ENCODE measurements around the gene PCDHA10.
"Not testable (repeated sequence)": the region's sequence is repeated elsewhere in the genome, so short reads cannot be mapped to it uniquely, and the experiment has no call there.

The PCDHA10 gene

GRCh38 chr5:140842798-140843733 is 12.6 kb upstream of the PCDHA10 start:
- no peaks in the 10 kb centered on the region for H3K27me3 ChIP-seq (ENCODE audit: insufficient read depth, low read length)
- H3K9me3 ChIP-seq (ENCODE audit: low read length) = no peaks in the 10 kb centered on the region
- no peak overlapping the region for H3K27ac ChIP-seq (ENCODE audit: low read depth, low read length, poor library complexity, severe bottlenecking)
- no peaks in the 10 kb centered on the region for H3K9me2 ChIP-seq (ENCODE audit: low read depth, low read length)
- no peak overlapping the region for H2AFZ ChIP-seq (ENCODE audit: low read length)
- no peaks in the 10 kb centered on the region for H3K36me3 ChIP-seq (ENCODE audit: insufficient read depth, low read length)
- no peak overlapping the region for H3K4me2 ChIP-seq (ENCODE audit: low read length)
- H3K4me1 ChIP-seq (ENCODE audit: insufficient read depth, low read length, severe bottlenecking) = no peaks in the 10 kb centered on the region
- no peak overlapping the region for H3K9ac ChIP-seq (ENCODE audit: low read length)
- no peaks in the 10 kb centered on the region for H3K79me2 ChIP-seq (ENCODE audit: insufficient read depth, low read length)
- TF ChIP-seq CTCF (IDR thresholded peaks at IDR 0.05; ENCODE audit: low read length) (no peak), EZH2 (IDR thresholded peaks at IDR 0.05; ENCODE audit: borderline replicate concordance, low read length) (no peak)
- H3F3A ChIP-seq (ENCODE audit: insufficient read depth, low read length) = no peaks in the 10 kb centered on the region
- no peaks in the 10 kb centered on the region for H4K20me1 ChIP-seq (ENCODE audit: insufficient read depth, low read length)
- H3K4me3 ChIP-seq (ENCODE audit: low read depth, low read length, poor library complexity, severe bottlenecking) = no peak overlapping the region

- not testable (repeated sequence) for H3K79me2 ChIP-seq (ENCODE audit: insufficient read depth, low read length); H4K20me1 ChIP-seq (ENCODE audit: insufficient read depth, low read length); H3K9ac ChIP-seq (ENCODE audit: low read length); H2AFZ ChIP-seq (ENCODE audit: low read length); H3K9me2 ChIP-seq (ENCODE audit: low read depth, low read length); H3F3A ChIP-seq (ENCODE audit: insufficient read depth, low read length); H3K27ac ChIP-seq (ENCODE audit: low read depth, low read length, poor library complexity, severe bottlenecking); H3K4me2 ChIP-seq (ENCODE audit: low read length); H3K27me3 ChIP-seq (ENCODE audit: insufficient read depth, low read length); H3K4me3 ChIP-seq (ENCODE audit: low read depth, low read length, poor library complexity, severe bottlenecking); H3K4me1 ChIP-seq (ENCODE audit: insufficient read depth, low read length, severe bottlenecking); H3K9me3 ChIP-seq (ENCODE audit: low read length); H3K36me3 ChIP-seq (ENCODE audit: insufficient read depth, low read length)
These were observed 7.3 kb upstream of the PCDHA10 start, which contains the start of gene PCDHA9 for GRCh38 chr5:140848139-140849102. TSS of gene PCDHA9 (plus strand) at chr5:140848382. CDS start at chr5:140848496, 114 bp downstream.

- not testable (repeated sequence) for H3K27me3 ChIP-seq (ENCODE audit: insufficient read depth, low read length); H4K20me1 ChIP-seq (ENCODE audit: insufficient read depth, low read length); H3K9me2 ChIP-seq (ENCODE audit: low read depth, low read length); H3K27ac ChIP-seq (ENCODE audit: low read depth, low read length, poor library complexity, severe bottlenecking); H3K4me2 ChIP-seq (ENCODE audit: low read length); H2AFZ ChIP-seq (ENCODE audit: low read length); H3K9me3 ChIP-seq (ENCODE audit: low read length); H3K9ac ChIP-seq (ENCODE audit: low read length); H3K36me3 ChIP-seq (ENCODE audit: insufficient read depth, low read length); H3K79me2 ChIP-seq (ENCODE audit: insufficient read depth, low read length); H3K4me1 ChIP-seq (ENCODE audit: insufficient read depth, low read length, severe bottlenecking); H3K4me3 ChIP-seq (ENCODE audit: low read depth, low read length, poor library complexity, severe bottlenecking); H3F3A ChIP-seq (ENCODE audit: insufficient read depth, low read length)
These were observed 5.7 kb upstream of the PCDHA10 start for GRCh38 chr5:140849831-140850634.

Data from OCI-LY1 (cell line).